ENCODE measurements around the gene CFI. TPM values are rescaled to one million over a fixed set of nuclear protein-coding genes. Genes with fewer than 3 reads are reported as not detected.

CFI gene
- total and polyA plus RNA-seq, 3 donors from 2014 or later: 4.3 to 26.0 (median 24.5) TPM

- no peaks in the 10 kb centered on the region for H3K27me3 ChIP-seq
- H3K4me1 ChIP-seq: no peaks in the 10 kb centered on the region
- no peak for TF ChIP-seq CTCF (IDR thresholded peaks at IDR 0.05)
- TF ChIP-seq POLR2A (IDR thresholded peaks at IDR 0.05): no peak
- no peak overlapping the region for H3K27ac ChIP-seq
- WGBS, 2 donors: 85 to 93% methylated on average over 2 of the region's 2 CpGs
- no peak overlapping the region for H3K4me3 ChIP-seq
- no peak for DNase-seq
- intact Hi-C loops (cut with DNase I; ENCODE audit: low total_unique reads): no loop called here
- no peaks in the 10 kb centered on the region for H3K36me3 ChIP-seq (ENCODE audit: low read depth, missing control alignments)
- H3K9me3 ChIP-seq: no peaks in the 10 kb centered on the region
Observed at GRCh38 chr4:109760682-109761081, 41.1 kb downstream of the CFI start.

- Histone ChIP-seq H3K4me3 (no peak overlapping the region), H3K36me3 (ENCODE audit: low read depth, missing control alignments) (no peaks in the 10 kb centered on the region), H3K27me3 (no peaks in the 10 kb centered on the region), H3K4me1 (no peaks in the 10 kb centered on the region), H3K27ac (no peak overlapping the region), H3K9me3 (no peaks in the 10 kb centered on the region)
- WGBS, 2 donors: 69 to 71% methylated on average over 3 of the region's 3 CpGs
- no peak for DNase-seq
- no peak for TF ChIP-seq CTCF (IDR thresholded peaks at IDR 0.05)
- no peak for TF ChIP-seq POLR2A (IDR thresholded peaks at IDR 0.05)
- intact Hi-C loops (cut with DNase I; ENCODE audit: low total_unique reads): no loop called here
Observed at GRCh38 chr4:109755656-109756055, 46.1 kb downstream of the CFI start.

- no peaks in the 10 kb centered on the region for H3K36me3 ChIP-seq (ENCODE audit: low read depth, missing control alignments)
- H3K27ac ChIP-seq: no peak overlapping the region
- H3K9me3 ChIP-seq: no peaks in the 10 kb centered on the region
- intact Hi-C loops (cut with DNase I; ENCODE audit: low total_unique reads): no loop called here
- no peaks in the 10 kb centered on the region for H3K27me3 ChIP-seq
- WGBS, 2 donors: 80 to 82% methylated on average over 7 of the region's 7 CpGs
- no peak for TF ChIP-seq CTCF (IDR thresholded peaks at IDR 0.05)
- no peak for TF ChIP-seq POLR2A (IDR thresholded peaks at IDR 0.05)
- DNase-seq: no peak
- H3K4me1 ChIP-seq: no peaks in the 10 kb centered on the region
- H3K4me3 ChIP-seq: no peak overlapping the region
Observed at GRCh38 chr4:109754093-109754857, 47.5 kb downstream of the CFI start.

GRCh38 chr4:109752525-109752924 is 49.3 kb downstream of the CFI start:
- no peak overlapping the region for H3K27ac ChIP-seq
- no peaks in the 10 kb centered on the region for H3K4me1 ChIP-seq
- no peaks in the 10 kb centered on the region for H3K36me3 ChIP-seq (ENCODE audit: low read depth, missing control alignments)
- no peaks in the 10 kb centered on the region for H3K27me3 ChIP-seq
- no peak overlapping the region for H3K4me3 ChIP-seq
- DNase-seq: no peak
- WGBS, 2 donors: 0% methylated on average over 1 of the region's 1 CpG
- intact Hi-C loops (cut with DNase I; ENCODE audit: low total_unique reads): no loop called here
- TF ChIP-seq CTCF (IDR thresholded peaks at IDR 0.05): no peak
- TF ChIP-seq POLR2A (IDR thresholded peaks at IDR 0.05): no peak
- no peaks in the 10 kb centered on the region for H3K9me3 ChIP-seq

GRCh38 chr4:109751852-109752251 is 49.9 kb downstream of the CFI start:
- H3K27me3 ChIP-seq: no peaks in the 10 kb centered on the region
- WGBS, 2 donors: 90 to 94% methylated on average over 4 of the region's 4 CpGs
- H3K36me3 ChIP-seq (ENCODE audit: low read depth, missing control alignments): no peaks in the 10 kb centered on the region
- intact Hi-C loops (cut with DNase I; ENCODE audit: low total_unique reads): no loop called here
- H3K9me3 ChIP-seq: no peaks in the 10 kb centered on the region
- H3K27ac ChIP-seq: no peak overlapping the region
- no peak overlapping the region for H3K4me3 ChIP-seq
- H3K4me1 ChIP-seq: no peaks in the 10 kb centered on the region
- no peak for TF ChIP-seq POLR2A (IDR thresholded peaks at IDR 0.05)
- no peak for TF ChIP-seq CTCF (IDR thresholded peaks at IDR 0.05)
- DNase-seq: no peak
